Nephron (organoid): ENCODE results near the gene IFRD2.
A peak's percentile ranks its signal among the peaks of the same experiment; 100 is the strongest.

Experiments
- H3K27ac Mint-ChIP-seq, 3 experiments: 2 replicates each; pipeline ENCODE4 v1.8.0; 2020; ENCODE audit warnings: mixed read lengths in 3 of 3, mild to moderate bottlenecking in 2 of 3, moderate library complexity in 1 of 3
- H3K27me3 Mint-ChIP-seq: 2 replicates; pipeline ENCODE4 v1.8.0; 2021; ENCODE audit warnings: low read depth, mild to moderate bottlenecking, moderate library complexity, mixed read lengths
- H3K36me3 Mint-ChIP-seq: 2 replicates; pipeline ENCODE4 v1.8.0; 2020; ENCODE audit warnings: low read depth, mixed read lengths
- H3K4me1 Mint-ChIP-seq: 2 replicates; pipeline ENCODE4 v1.8.0; 2020; ENCODE audit warnings: mixed read lengths
- H3K4me3 Mint-ChIP-seq, 3 experiments: 2 replicates each; pipeline ENCODE4 v1.8.0; 2020; ENCODE audit warnings: mild to moderate bottlenecking in 3 of 3, mixed read lengths in 3 of 3, moderate library complexity in 2 of 3
- H3K9me3 Mint-ChIP-seq: 2 replicates; pipeline ENCODE4 v1.8.0; 2020; ENCODE audit warnings: mixed read lengths
- TF ChIP-seq, protein P1 (sequence below), 3 experiments: fragments of 200-600 bp; sonication (generic); IDR thresholded peaks; one replicate each; pipeline ENCODE4 v1.5.0; 2021; ENCODE audit warnings: antibody characterized with exemption in 3 of 3; ENCODE audit not compliant: unreplicated experiment in 3 of 3

IFRD2 gene

DNA sequence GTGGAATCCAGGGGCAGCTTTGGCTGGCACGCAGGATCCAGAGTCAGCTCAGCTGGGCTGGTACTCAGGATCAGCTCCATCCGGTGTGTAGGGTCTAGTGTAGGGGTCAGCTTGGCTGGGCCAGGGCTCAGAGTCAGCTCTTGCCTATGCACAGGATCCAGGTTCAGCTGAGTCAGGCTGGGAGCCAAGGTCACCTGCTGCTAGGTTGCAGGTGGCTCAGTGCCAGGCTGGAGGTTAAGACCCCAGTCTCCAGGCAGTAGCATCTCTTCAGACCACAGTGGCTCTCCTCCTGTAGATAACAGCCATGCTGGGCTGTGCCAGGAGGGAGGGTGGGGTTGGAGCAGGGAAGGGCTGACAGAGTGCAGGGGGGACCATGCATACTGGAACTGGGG, 5.2 kb upstream of the IFRD2 start:
- Mint-ChIP-seq H3K27ac (no peak overlapping the region), H3K4me3 (peak overlapping the region; percentile 91 to 99 (median 97)), H3K27me3 (peaks cover 3% of the 10 kb centered on the region), H3K4me1 (peaks cover 22% of the 10 kb centered on the region), H3K36me3 (no peaks in the 10 kb centered on the region), H3K9me3 (no peaks in the 10 kb centered on the region)
- TF ChIP-seq, protein P1, sequence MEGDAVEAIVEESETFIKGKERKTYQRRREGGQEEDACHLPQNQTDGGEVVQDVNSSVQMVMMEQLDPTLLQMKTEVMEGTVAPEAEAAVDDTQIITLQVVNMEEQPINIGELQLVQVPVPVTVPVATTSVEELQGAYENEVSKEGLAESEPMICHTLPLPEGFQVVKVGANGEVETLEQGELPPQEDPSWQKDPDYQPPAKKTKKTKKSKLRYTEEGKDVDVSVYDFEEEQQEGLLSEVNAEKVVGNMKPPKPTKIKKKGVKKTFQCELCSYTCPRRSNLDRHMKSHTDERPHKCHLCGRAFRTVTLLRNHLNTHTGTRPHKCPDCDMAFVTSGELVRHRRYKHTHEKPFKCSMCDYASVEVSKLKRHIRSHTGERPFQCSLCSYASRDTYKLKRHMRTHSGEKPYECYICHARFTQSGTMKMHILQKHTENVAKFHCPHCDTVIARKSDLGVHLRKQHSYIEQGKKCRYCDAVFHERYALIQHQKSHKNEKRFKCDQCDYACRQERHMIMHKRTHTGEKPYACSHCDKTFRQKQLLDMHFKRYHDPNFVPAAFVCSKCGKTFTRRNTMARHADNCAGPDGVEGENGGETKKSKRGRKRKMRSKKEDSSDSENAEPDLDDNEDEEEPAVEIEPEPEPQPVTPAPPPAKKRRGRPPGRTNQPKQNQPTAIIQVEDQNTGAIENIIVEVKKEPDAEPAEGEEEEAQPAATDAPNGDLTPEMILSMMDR (IDR thresholded peaks at IDR 0.05; ENCODE audit: unreplicated experiment in 3 of 3): no peak

DNA sequence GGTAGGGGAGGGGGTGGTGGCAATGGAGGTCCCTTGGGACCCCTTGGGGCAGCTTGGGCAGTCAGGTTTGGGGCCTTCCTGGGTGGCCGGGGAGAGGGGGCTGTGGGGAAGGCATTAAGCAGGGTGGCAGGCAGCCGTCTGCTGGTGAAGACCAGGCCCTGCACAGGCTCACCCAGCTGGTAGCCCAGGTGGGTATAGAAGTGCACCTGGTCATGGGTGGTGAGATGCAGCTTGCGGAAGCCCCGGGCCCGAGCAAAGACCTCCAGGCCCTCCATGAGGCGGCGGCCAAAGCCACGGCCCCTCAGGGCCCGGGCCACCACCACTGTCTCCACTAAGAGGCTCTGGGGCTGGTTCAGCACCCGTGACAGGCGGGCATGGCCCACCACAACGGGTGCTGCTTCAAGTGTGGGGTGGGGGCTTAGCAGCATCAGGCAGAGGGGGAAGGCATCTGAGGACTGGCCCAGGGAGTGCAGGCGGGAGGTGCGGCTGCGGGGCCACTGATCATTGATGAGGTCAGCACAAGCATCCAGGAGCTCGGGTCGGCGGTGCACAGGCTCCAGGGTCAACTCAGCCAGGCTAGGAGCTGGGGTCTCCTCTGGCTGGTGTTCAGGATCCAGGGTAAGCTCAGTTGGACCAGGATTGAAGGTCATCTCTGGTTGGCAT, 4.6 kb upstream of the IFRD2 start:
- no peaks in the 10 kb centered on the region for H3K36me3 Mint-ChIP-seq

DNA sequence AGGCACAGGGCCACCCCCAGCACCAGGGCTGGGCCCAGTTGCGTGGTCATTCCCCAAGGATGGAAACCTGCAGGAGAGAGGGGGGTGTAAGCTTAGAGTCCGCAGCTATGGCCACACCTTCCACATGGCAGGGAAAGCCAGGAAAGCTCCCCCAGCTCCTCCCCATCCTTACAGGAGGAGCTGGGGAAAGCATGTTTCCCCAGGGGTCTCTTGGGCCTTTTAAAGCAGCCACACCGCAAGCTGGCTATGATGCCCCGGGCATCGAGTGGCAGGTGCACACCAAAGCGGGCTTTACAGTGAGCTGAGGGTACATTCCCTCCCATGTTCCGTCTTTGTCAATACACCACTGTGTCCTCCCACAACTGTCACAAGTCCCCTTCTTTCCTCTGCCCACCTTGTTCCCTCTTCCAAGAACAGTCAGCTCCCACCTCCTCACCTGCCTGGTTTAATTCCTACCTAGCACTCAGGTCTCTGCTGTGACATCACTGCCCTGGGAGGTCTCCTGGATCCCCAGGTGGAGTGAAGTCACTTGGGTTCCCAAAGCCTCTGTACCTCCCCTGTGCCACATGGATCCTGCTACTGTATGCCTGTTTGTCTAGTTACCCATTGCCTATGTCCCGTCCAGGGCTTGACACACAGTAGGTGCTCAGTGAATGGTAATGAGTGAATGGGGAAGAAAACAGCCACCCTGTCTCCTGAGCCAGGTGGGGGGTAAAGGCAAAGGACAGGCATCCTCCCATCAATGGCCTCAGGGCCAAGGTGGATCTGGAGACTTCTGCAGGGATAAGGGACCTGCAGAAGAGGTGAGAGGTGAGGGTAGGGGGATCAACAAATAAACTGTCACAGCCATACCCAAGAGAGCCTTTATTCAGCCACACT, 3.6 kb upstream of the IFRD2 start:
- Mint-ChIP-seq H3K9me3 (no peaks in the 10 kb centered on the region), H3K4me3 (peak overlapping the region in 2 of 3 experiments; percentile 7 to 41), H3K4me1 (peaks cover 30% of the 10 kb centered on the region), H3K36me3 (no peaks in the 10 kb centered on the region), H3K27me3 (peaks cover 3% of the 10 kb centered on the region), H3K27ac (no peak overlapping the region)
- TF ChIP-seq, protein P1 (IDR thresholded peaks at IDR 0.05; ENCODE audit: unreplicated experiment in 3 of 3): no peak

More for the DNA sequence above, 4.6 kb upstream of the IFRD2 start:
- TF ChIP-seq, protein P1 (IDR thresholded peaks at IDR 0.05; ENCODE audit: unreplicated experiment in 3 of 3): no peak
- Mint-ChIP-seq H3K4me3 (peak overlapping the region; percentile 48 to 99 (median 97)), H3K4me1 (peaks cover 24% of the 10 kb centered on the region), H3K9me3 (no peaks in the 10 kb centered on the region), H3K27me3 (peaks cover 3% of the 10 kb centered on the region), H3K27ac (no peak overlapping the region)

DNA sequence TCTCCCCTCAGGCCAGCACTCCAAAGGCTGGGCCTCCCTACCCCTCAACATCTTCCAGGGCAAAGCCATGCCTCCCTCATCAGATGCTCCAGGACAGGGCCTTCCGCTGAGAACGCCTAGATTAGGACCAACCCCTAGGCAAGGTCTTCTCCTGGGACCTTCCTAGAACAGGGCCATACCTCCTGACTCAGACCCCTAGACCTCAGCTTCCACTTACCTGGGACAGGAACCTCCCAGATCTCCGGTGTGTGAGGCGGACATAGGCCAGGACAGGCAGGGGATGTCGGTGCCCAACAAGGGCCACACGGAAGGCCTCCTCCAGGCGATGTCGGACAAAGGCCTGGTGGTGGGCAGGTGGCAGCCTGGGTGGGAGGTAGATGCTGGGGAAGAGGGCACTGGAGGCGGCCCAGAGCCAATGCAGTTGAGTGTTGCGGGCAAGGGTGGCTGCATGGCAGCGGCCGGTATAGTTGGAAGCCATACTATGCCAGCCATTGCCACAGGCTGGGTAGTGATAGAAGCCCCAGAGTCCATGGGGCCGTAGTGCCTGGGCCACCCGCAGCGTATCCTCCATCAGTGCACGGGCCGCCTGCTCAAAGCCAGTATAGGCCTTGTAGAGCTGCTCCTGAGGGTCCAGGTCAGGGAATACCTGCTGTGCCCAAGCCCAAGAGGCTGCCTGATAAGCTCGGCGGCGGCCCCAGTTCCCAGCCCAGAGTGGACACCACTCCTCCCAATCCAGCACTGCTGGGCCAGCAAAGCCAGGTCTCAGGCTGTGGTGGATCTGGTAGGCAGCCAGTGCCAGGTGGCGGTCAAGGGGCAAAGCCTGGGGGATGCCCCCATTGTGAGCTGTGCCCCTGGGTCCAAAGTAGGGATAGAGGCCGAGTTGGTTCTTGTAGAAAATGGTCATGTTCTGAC, 2.5 kb upstream of the IFRD2 start:
- Mint-ChIP-seq H3K9me3 (no peaks in the 10 kb centered on the region), H3K27me3 (peaks cover 3% of the 10 kb centered on the region), H3K27ac (no peak overlapping the region), H3K36me3 (no peaks in the 10 kb centered on the region), H3K4me3 (peak overlapping the region in 1 of 3 experiments; percentile 47), H3K4me1 (peaks cover 22% of the 10 kb centered on the region)
- TF ChIP-seq, protein P1 (IDR thresholded peaks at IDR 0.05; ENCODE audit: unreplicated experiment in 3 of 3): no peak

DNA sequence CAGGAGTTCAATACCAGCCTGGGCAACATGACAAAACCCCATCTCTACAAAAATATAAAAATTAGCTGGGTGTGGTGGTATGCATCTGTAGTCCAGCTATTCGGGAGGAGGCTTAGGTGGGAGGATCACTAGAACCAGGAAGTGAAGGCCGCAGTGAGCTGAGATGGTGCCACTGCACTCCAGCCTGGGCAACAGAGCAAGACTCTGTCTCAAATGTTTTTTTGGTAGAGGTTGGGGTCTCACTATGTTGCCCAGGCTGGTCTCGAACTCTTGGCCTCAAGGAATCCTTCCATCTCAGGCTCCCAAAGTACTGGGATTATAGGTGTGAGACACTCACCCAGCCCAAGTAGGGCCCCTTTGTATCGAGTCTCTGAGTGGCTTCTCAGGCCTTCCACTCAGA, 1.9 kb upstream of the IFRD2 start:
- no peak overlapping the region for H3K27ac Mint-ChIP-seq
- H3K4me3 Mint-ChIP-seq: peak overlapping the region in 1 of 3 experiments; percentile 47
- H3K9me3 Mint-ChIP-seq: no peaks in the 10 kb centered on the region
- H3K36me3 Mint-ChIP-seq: no peaks in the 10 kb centered on the region
- H3K27me3 Mint-ChIP-seq: peaks cover 3% of the 10 kb centered on the region
- TF ChIP-seq, protein P1 (IDR thresholded peaks at IDR 0.05; ENCODE audit: unreplicated experiment in 3 of 3): no peak
- peaks cover 17% of the 10 kb centered on the region for H3K4me1 Mint-ChIP-seq
